ENCODE data around the gene PTPRO.

Gene PTPRO

DNA sequence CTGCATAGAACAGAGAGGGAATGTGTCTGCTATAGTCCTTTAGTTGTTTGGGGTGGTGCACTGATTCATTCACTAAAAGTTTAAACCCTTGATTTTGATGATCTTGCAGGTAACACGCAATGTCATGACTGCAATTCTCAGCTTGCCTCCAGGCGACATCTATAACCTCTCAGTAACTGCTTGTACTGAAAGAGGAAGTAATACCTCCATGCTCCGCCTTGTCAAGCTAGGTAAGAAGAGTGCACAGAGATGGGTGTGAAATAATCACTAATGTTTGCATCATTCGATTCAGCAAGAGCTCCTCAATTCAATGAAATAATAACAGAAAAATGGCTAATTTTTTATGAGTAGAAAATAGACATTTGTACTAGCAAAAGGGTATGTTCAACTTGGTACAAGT lies 203.7 kb downstream of the PTPRO start:
- no peak for DNase-seq (ENCODE audit: low read depth)

DNA sequence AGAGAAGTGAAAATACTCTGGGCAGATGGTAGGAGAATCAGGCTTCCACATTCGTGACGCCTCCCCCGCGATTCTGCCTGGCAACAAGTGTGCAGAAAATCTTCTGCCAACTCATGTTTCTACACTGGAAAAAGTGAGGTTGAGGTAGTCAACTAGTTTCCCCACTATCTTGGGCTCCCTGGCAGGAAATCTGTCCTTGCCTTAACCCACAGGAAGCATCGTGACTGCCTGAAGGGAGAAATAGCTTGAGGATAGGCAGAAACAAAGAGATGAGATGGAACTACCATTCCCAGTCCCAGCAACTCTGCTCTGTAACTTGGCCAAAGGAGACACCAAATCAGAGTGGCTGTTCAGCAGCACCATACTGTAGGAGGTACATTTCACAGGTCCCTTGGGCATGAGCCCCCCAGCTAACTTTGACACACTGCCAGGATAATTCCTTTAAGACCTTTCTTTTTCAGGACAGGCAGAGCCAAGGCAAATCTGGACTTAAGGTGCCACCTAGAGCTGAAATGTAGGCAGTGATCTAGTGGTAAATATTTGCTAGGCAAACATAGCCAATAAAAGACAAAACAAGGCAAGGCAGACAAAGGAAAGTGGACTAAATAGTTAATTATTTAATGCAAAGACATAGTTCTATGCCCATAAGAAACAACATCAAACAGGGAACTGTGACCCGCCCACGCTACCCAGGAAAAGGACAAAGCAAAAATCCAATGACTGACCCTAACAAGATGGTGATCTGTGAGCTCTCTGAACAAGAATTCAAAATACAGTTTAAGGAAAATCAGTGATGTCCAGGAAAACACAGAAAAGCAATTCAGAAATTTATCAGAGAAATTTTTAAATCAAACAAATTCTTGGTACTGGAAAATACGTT lies 205.1 kb downstream of the PTPRO start:
- no peak for DNase-seq (ENCODE audit: low read depth)

DNA sequence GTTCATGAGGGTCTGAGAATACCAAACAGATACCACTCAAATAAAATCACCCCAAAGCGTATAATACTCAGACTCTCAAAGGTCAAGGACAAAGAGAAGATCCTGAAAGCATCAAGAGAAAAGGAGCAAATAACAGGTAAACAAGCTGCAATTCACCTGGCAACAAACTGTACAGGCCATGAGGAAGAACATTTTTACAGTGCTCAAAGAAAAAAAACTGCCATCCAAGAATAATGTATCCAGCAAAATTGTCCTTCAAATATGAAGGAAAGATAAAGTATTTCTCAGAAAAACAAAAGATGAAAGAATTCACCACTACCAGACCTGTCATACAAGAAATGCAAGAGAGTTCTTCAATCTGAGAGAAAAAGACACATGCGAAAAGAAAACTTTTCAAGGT lies 206.4 kb downstream of the PTPRO start:
- no peak for DNase-seq (ENCODE audit: low read depth)

DNA sequence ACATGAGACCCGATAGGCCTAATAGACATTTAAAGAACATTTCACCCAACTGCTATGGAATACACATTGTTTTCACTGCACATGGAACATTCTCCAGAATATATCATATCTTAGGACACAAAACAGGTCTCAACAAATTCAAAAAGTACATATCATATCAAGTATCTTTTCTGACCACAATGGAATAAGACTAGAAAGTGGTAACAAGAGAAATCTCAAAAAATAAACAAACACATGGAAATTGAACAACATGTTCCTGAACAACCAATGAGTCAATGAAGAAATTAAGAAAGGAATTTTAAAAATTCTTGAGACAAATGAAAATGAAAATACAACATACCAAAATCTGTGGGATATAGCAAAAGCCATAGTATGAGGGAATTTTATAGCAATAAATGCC lies 208.1 kb downstream of the PTPRO start:
- no peak for DNase-seq (ENCODE audit: low read depth)

DNA sequence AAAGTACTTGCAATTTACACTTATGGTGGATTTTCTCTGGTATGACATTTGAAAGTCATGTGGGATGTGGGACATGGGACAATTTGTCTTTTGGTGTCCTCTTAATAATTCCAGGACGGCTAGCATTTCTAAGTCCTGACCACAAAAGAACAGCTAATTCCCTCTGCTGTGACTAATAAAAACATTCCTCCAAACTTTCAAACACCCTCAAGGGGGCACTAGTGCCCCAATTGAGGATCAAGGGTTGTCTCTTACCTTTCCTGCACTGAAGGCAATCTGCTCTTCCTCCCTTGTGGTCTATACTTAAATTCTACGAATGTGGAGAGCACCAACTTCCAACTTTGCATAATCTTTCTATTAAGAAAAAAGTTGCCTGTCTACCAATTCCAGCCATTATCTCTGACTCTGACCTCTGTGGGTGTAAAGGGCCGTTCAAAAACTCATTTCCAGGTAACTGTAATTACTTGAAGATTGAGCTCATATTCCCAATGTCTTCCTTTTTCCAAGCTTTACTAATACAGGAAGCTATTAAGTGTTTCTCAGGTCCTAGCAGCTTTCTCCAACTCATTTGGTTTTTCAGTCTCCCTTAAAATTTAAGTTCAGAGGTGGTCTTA lies 210.2 kb downstream of the PTPRO start:
- peak; percentile 7 for DNase-seq (ENCODE audit: low read depth)

DNA sequence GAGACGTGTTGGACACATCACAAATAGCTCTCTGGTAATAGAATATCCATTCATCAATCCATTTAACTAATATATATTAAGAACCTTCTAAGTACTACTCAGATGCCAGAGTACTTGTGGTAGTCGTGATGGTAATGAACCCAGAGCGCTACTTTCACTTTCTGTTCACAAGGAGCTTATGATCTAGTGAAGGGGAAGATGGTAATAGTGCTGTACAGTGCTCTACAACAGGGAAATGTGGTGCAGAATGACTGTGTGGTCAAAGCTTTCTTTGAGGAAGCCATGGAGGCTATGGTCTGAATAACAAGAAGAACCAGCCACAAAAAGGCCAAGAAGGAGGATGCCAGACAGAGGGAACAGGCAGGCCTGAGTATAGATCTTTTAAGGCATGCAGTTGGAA lies 212.0 kb downstream of the PTPRO start:
- DNase-seq (ENCODE audit: low read depth): no peak

DNA sequence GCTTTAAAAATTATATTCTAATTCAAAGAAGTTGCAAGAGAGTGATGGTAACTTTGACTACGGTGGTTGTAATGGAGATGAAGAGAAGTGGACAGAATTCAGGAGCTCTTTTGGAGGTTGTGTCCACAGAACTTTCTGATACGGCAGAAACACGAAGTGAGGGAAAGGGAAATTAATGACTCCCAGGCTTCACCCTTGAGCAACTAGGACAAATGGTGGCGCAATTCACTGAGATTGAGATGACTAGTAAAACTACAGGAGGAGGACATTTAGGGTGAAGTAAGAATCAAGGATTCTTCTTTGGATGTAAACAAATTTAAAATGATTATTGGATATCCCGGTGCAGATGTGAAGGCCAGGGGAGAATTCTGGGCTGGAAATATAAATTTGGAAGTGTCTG lies 212.6 kb downstream of the PTPRO start:
- DNase-seq (ENCODE audit: low read depth): no peak

DNA sequence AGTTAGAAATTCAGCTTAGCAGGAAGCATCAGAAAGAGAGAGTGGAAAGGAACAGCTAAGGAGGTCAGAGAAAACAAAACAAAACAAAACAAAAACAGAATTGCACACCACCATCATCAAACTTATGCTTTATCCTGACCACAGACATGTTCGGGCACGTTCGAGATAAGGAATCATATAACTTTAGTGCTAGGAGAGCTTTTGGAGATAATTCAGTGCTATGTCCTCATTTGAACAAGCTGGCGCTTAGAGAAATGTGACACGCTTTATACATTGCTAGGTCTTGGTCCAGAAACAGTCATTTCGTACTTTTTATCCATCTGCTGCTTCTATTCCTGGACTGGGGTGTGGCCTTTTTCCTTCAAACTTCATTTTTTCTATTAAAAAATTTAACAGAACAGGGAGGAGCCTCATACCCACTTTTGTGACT lies 213.1 kb downstream of the PTPRO start:
- no peak for DNase-seq (ENCODE audit: low read depth)

DNA sequence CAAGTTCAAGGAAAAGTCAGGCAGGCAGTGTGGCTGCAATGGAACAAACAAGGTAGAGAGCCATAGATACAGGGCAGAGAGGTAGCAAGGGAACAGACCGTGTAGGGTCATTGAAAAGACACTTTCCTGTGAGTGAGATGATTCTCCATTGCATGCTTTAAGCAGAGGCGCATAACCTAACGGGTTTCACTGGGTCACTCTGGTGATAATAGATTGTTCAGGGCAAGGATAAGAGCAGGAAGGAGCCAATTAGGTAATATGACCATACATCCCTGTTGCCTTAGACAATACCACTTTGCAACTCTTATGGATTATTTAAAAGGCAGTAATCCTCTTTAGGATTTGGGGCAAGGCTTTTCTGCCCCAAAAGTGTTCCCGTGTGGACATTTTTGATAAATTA lies 214.1 kb downstream of the PTPRO start:
- no peak for DNase-seq (ENCODE audit: low read depth)

DNA sequence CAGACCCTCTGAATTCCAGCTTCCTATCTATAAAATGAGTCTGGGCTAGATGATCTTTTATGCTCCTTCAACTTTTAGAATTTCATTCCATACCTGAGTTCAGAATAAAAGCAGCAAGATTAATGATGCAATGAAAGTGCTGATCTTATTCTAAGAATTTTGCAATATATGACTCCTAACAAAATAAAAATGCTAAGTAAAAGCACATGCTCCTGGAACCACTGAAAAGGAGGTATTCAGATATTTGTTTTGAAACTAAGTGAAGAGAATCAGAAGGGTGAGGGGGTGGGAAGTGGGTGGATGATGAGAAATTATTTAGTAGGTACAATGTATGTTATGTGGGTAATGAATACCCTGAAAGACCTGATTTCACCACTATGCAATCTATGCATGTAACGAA lies 216.6 kb downstream of the PTPRO start:
- DNase-seq (ENCODE audit: low read depth): no peak

DNA sequence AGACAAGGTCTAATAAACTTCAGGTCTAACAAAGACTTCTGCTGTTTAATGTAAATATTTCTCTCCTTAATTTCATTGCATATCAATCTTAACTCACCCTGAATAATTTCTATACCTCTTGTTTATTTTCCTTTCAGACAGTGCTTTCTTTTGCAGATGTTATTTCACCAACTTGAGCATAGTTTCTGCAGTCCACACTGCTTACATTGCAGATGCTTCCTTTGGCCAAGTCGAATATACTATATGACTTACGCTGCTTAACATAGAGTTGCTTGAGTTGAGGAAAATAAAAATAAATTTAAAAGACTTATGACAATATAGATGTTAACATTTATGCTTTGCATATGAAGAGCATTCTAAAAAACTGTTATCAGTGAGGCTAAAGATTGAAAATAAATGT lies 217.7 kb downstream of the PTPRO start:
- no peak for DNase-seq (ENCODE audit: low read depth)

DNA sequence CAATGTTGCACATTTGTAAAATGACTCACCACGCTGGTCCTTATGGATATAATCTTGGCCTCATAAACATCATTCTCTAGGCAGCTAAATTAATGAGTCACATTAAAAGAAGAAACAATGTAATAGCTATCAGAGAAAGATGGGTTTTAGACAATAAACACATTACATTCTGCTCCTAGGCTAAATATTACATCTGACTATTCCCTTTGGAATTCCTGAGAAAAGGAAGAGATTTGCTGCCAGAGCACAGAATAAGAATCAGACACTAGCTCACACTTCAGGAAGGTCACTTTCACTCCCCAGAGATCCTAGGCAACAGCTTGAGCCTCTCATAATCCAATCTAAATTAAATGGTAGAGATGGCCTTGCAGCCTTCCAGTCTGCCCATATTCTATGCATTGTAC lies 218.2 kb downstream of the PTPRO start:
- no peak for DNase-seq (ENCODE audit: low read depth)

DNA sequence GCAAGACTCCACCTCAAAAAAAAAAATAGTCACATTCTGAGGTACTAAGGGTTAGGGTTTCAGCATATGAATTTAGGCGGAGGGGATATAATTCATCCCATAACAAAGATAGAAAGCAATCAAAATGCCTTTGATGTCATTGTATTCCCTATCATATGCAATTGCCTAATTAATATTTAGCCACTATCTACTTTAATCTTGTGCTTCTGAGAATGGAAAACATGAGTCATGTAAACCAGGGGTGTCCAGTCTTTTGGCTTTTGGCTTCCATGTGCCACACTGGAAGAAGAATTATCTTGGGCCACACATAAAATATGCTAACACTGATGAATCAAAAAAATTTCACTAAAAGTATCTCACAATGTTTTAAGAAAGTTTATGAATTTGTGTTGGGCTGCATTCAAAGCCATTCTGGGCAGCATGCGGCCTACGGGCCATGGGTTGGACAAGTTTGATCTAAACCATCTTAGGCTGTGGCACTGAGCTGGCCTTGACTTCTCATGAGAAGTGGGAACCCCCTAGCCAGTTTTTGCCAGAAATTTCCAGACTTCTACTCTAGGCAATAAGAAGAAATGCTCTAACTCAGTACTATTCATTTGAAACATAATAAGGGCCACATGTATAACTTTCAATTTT lies 219.8 kb downstream of the PTPRO start:
- no peak for DNase-seq (ENCODE audit: low read depth)

DNA sequence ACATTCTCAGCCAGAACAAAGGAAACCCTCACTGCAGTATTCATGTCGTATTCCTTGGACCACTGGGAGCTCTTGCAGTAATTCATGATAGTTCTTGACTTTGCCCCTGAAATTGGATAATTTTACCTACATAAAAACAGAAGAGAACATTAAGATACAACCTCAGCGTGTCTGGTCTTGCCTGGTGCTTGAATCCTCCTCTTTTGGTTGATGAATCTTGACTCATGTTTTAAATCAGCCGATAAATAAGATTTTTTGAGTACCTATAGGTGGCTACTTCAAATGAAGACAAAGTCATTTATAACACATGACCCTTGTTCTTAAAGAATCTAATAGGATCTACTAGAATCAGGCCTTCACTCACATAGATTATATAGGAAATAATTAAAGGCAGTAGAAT lies 221.0 kb downstream of the PTPRO start:
- DNase-seq (ENCODE audit: low read depth): no peak

DNA sequence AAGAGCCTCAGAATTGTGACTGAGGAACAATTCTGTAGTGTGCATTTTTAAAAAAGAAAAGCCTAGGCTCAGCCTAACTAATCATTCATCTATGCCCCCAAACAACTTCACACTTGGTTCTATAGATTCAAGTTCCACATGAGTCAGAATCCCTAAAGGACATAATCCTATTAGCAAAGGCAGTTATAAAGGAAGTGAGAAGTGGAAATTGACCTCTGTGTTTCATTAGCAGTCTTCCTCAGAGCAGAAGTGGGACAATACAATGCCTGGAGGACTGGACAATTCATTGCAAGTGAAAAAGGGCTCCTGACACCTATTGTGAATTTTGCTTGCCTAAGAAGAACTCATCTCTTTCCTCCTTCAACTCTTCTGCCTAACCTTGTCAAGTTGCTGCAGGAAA lies 222.3 kb downstream of the PTPRO start:
- DNase-seq (ENCODE audit: low read depth): no peak

DNA sequence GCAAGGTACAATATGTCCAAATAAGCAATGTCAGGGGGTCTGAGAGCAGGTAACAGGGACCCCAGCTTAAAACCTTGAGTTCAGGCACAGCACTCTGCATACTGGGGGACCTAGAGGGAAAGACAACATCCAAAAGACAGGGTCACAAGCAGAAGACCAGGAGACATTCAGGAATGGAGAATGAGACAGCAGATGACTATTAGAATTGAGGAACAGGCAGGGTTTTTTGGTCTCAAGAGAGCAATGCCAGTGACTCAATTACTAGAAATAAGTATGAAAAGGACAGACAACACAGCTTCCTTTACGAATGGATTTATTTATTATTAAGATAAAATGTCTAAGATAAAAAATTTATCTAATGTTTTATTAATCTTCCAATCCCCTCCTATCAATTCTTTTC lies 223.0 kb downstream of the PTPRO start:
- no peak for DNase-seq (ENCODE audit: low read depth)

DNA sequence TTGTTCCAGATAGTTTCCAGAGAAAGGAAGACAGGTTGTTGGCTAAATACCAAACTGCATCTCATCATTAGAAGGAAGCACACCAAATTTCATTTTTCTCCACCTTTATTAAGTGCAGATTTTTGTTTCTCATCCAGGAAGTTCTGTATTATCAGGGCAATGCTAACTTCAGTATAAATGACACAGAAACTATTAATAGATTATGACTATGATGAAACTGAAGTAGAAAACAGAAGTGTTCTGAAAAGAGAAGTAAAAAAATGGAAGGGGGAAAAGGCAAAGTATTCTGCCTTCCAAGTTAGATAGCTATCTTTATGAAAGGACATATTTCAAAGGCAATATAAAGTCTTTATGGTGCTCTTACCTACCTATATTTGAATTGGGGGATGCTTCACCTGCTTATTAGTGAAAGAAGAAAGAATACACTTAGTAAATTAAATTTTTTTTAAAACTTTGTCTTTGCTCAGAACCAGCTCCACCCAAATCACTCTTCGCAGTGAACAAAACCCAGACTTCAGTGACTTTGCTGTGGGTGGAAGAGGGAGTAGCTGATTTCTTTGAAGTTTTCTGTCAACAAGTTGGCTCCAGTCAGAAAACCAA lies 223.9 kb downstream of the PTPRO start:
- DNase-seq (ENCODE audit: low read depth): no peak

DNA sequence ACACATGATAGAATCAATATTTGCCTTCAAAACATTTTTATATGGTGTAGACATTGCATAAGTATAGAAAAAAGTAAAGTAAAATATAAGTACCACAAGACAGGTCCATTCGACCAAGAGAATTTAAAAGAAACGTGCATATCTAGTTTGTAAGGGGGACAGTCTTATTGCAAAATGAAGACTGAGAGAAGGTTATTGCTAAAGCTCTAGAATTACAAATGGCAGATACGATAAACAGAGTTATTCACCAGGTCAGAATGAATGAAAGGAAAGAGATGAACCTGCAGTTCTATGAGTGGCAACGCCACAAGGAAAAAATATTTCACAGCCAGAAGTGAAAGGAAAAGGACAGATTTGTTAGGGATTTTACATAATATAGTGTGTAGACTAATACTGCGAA lies 224.8 kb downstream of the PTPRO start:
- DNase-seq (ENCODE audit: low read depth): no peak

DNA sequence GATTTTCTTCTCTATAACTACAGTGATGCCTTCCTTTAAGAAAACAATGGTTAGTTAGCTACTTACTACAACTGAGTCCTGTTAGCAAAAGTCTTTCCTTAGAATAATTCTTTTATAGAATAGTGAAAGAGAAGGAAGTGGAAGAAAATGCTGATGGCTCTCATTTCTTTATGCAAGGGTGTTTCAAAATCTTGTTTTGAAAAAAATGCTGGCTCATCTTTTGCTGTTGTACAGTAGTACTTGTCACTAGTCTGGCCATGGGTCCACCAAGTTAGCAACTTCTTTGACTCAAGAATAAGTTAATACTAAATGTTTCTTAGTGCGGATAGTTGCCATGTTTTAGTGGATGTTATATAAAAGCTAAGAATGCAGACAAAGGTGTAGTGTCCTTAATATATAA lies 225.4 kb downstream of the PTPRO start:
- no peak for DNase-seq (ENCODE audit: low read depth)

DNA sequence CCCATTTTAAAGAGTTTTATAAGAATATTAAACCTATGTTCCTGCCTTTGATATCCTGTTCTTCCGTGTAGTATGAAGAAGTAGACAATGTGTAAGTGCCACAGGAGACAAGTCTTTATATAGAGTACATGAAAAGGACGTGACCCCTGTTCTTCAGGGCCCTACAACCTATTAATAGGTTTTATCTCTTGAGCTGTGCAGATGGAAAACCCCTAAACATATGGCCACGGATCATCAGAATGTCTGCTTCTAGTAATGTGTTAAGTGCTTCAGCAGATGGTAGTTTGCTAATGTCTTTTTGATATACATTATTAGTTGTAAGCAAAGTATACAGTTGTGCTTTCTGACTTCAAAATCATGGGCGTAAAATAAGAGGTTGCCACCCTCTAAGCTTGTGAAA lies 228.5 kb downstream of the PTPRO start:
- DNase-seq (ENCODE audit: low read depth): no peak

DNA sequence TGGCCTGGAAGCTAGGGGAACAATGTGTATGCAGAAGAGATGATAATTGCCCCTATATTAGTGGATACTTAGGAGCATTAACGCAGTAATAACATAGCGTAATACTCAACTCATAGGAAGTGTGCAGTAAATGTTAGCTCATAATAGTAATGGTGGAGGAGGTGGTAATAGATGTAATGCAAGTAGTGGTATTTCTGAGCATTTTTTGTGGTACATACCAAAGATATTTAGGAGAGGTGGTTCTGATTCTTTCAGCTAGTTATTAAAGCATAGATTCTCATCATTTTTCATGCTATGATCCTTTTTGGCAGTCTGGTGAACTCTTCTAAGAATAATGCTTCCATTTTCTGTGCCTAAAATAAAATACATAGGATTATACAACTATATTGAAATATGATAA lies 233.1 kb downstream of the PTPRO start:
- DNase-seq (ENCODE audit: low read depth): no peak

DNA sequence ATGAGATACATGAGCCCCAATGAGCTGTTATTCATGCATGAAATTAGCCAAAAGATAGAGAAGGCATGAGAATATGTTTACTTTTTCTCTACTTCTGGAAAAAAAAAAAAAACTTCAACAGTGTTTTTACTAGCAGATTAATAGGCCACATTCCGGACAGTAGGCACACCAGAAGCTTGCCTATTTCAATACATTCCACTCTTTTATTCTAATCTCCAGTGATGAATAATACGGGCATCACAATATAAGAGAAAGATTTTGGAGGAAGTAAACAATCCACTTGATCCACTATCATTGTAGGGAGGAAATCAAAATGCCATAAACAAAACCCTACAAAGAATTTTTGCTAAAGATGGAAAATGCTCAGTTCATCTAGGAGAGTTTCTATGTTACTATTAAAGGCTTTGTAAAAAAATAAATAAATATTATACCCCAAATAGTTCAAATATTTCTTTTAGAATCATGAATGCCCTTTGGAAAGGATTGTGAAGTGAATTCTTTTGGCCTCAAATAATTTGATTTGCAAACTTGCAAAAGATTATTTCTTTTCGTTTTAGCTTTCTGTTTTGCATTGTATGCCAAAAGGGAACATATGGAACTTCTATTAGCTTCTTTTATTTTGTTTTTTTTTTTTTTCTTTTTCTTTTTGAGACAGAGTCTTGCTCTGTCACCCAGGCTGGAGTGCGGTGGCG lies 234.2 kb downstream of the PTPRO start:
- no peak for DNase-seq (ENCODE audit: low read depth)

Data from T-helper 22 cell (primary cell).